WTC11 (cell line): Measurements from ENCODE around the gene IL17RA. TPM values are rescaled to one million over a fixed set of nuclear protein-coding genes. Genes with fewer than 3 reads are reported as not detected.
"Not testable (repeated sequence)": the region's sequence is repeated elsewhere in the genome, so short reads cannot be mapped to it uniquely, and the experiment has no call there.

Experiments used
- ATAC-seq: fragments of 200-7000 bp; cut with Tn5 transposase; 2 replicates; pipeline ENCODE4 v1.10.0; 2021; ENCODE audit warnings: mild to moderate bottlenecking, moderate library complexity
- CTCF ChIA-PET: fragments of 300-600 bp; sonication (Branson Sonifier 250); formaldehyde crosslinking; loops from one replicate; lab custom pipeline; 2021; ENCODE audit warnings: antibody characterized with exemption; lab: Charles Lee
- POLR2A ChIA-PET: fragments of 350-600 bp; sonication (Branson Sonifier 250); formaldehyde crosslinking; loops from one replicate; lab custom pipeline; 2021; ENCODE audit warnings: antibody characterized with exemption; lab: Charles Lee
- DNase-seq: peaks from one replicate; pipeline ENCODE4 v3.0.0; 2021; ENCODE audit warnings: low spot score
- H3K27ac Mint-ChIP-seq: 2 replicates; pipeline ENCODE4 v1.8.0; 2021; ENCODE audit warnings: mixed read lengths
- H3K27me3 Mint-ChIP-seq: 2 replicates; pipeline ENCODE4 v1.8.0; 2021; ENCODE audit warnings: low read depth, mild to moderate bottlenecking, moderate library complexity, mixed read lengths
- H3K36me3 Mint-ChIP-seq: 2 replicates; pipeline ENCODE4 v1.8.0; 2021; ENCODE audit warnings: mixed read lengths
- H3K4me1 Mint-ChIP-seq: 2 replicates; pipeline ENCODE4 v1.8.0; 2022; ENCODE audit warnings: mixed read lengths
- H3K4me3 Mint-ChIP-seq: 2 replicates; pipeline ENCODE4 v1.8.0; 2021; ENCODE audit warnings: mild to moderate bottlenecking, moderate library complexity, mixed read lengths
- H3K9me3 Mint-ChIP-seq: 2 replicates; pipeline ENCODE4 v1.8.0; 2021; ENCODE audit warnings: mixed read lengths
- ATF1 ChIP-seq: sonication (generic); formaldehyde crosslinking; IDR thresholded peaks from 2 replicates; pipeline ENCODE4 v1.8.1; 2023; ENCODE audit warnings: mild to moderate bottlenecking, moderate library complexity, missing genetic modification reagents
- E2F5 ChIP-seq: sonication (generic); formaldehyde crosslinking; IDR thresholded peaks from 2 replicates; pipeline ENCODE4 v1.8.1; 2022; ENCODE audit warnings: mild to moderate bottlenecking, moderate library complexity, missing genetic modification reagents
- FOXK1 ChIP-seq: sonication (generic); formaldehyde crosslinking; IDR thresholded peaks from 2 replicates; pipeline ENCODE4 v1.8.0; 2022; ENCODE audit warnings: mild to moderate bottlenecking, moderate library complexity, missing genetic modification reagents
- NFATC4 ChIP-seq: fragments of 250-450 bp; sonication (Bioruptor Pico); IDR thresholded peaks from 2 replicates; pipeline ENCODE4 v1.9.0; 2021; ENCODE audit warnings: mild to moderate bottlenecking
- PREB ChIP-seq: sonication (generic); formaldehyde crosslinking; IDR thresholded peaks from 2 replicates; pipeline ENCODE4 v1.8.1; 2022; ENCODE audit warnings: mild to moderate bottlenecking, missing genetic modification reagents, moderate library complexity, borderline replicate concordance
- SOX15 ChIP-seq: fragments of 250-450 bp; sonication (Bioruptor Pico); IDR thresholded peaks from 2 replicates; pipeline ENCODE4 v1.9.0; 2021; ENCODE audit warnings: mild to moderate bottlenecking
- TP53 ChIP-seq: sonication (generic); formaldehyde crosslinking; IDR thresholded peaks from 2 replicates; pipeline ENCODE4 v1.8.1; 2023; ENCODE audit warnings: mild to moderate bottlenecking, missing genetic modification reagents
- ZNF138 ChIP-seq: sonication (generic); formaldehyde crosslinking; conservative IDR thresholded peaks from 2 replicates; pipeline ENCODE4 v1.8.1; 2022; ENCODE audit warnings: mild to moderate bottlenecking, moderate library complexity, missing genetic modification reagents
- ZNF416 ChIP-seq: fragments of 250-450 bp; sonication (Bioruptor Pico); IDR thresholded peaks from 2 replicates; pipeline ENCODE4 v1.9.0; 2021; ENCODE audit warnings: mild to moderate bottlenecking, inconsistent platforms
- total RNA-seq: library from RNA; stranded (reverse); gene quantifications from 3 replicates; pipeline ENCODE4 v1.2.3, GENCODE V29; 2021
- TF ChIP-seq, protein P1 (sequence below): sonication (generic); formaldehyde crosslinking; IDR thresholded peaks from 2 replicates; pipeline ENCODE4 v1.8.1; 2023; ENCODE audit warnings: mild to moderate bottlenecking, missing genetic modification reagents, borderline replicate concordance
- TF ChIP-seq, protein P2 (sequence below): sonication (generic); formaldehyde crosslinking; IDR thresholded peaks from 2 replicates; pipeline ENCODE4 v1.8.0; 2022; ENCODE audit warnings: mild to moderate bottlenecking, missing genetic modification reagents

IL17RA gene
- total RNA-seq, 1 experiment from 2014 or later, result 7.9 TPM

- DNase-seq (no peak), ATAC-seq (no peak)
- POLR2A ChIA-PET, result no interaction called here
- H3K27me3 Mint-ChIP-seq, result peaks cover 30% of the 10 kb centered on the region
- H3K4me1 Mint-ChIP-seq, result no peaks in the 10 kb centered on the region
- peaks cover 13% of the 10 kb centered on the region; the same call in 1 of the 2 replicates for H3K36me3 Mint-ChIP-seq
- H3K4me3 Mint-ChIP-seq, result no peak overlapping the region
- TF ChIP-seq, protein P1, sequence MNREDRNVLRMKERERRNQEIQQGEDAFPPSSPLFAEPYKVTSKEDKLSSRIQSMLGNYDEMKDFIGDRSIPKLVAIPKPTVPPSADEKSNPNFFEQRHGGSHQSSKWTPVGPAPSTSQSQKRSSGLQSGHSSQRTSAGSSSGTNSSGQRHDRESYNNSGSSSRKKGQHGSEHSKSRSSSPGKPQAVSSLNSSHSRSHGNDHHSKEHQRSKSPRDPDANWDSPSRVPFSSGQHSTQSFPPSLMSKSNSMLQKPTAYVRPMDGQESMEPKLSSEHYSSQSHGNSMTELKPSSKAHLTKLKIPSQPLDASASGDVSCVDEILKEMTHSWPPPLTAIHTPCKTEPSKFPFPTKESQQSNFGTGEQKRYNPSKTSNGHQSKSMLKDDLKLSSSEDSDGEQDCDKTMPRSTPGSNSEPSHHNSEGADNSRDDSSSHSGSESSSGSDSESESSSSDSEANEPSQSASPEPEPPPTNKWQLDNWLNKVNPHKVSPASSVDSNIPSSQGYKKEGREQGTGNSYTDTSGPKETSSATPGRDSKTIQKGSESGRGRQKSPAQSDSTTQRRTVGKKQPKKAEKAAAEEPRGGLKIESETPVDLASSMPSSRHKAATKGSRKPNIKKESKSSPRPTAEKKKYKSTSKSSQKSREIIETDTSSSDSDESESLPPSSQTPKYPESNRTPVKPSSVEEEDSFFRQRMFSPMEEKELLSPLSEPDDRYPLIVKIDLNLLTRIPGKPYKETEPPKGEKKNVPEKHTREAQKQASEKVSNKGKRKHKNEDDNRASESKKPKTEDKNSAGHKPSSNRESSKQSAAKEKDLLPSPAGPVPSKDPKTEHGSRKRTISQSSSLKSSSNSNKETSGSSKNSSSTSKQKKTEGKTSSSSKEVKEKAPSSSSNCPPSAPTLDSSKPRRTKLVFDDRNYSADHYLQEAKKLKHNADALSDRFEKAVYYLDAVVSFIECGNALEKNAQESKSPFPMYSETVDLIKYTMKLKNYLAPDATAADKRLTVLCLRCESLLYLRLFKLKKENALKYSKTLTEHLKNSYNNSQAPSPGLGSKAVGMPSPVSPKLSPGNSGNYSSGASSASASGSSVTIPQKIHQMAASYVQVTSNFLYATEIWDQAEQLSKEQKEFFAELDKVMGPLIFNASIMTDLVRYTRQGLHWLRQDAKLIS (CRISPR knock-in tag), result no peak
- TF ChIP-seq, protein P2, sequence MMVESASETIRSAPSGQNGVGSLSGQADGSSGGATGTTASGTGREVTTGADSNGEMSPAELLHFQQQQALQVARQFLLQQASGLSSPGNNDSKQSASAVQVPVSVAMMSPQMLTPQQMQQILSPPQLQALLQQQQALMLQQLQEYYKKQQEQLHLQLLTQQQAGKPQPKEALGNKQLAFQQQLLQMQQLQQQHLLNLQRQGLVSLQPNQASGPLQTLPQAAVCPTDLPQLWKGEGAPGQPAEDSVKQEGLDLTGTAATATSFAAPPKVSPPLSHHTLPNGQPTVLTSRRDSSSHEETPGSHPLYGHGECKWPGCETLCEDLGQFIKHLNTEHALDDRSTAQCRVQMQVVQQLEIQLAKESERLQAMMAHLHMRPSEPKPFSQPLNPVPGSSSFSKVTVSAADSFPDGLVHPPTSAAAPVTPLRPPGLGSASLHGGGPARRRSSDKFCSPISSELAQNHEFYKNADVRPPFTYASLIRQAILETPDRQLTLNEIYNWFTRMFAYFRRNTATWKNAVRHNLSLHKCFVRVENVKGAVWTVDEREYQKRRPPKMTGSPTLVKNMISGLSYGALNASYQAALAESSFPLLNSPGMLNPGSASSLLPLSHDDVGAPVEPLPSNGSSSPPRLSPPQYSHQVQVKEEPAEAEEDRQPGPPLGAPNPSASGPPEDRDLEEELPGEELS (CRISPR knock-in tag), result no peak
- no peak for TF ChIP-seq E2F5 (CRISPR knock-in tag)
- peaks cover 38% of the 10 kb centered on the region for H3K9me3 Mint-ChIP-seq
- CTCF ChIA-PET, result interaction anchor here (1.0 kb wide), 1 partner anchor 23 kb away, joined by 3 read pairs; no protein-coding TSS in a partner anchor
- no peak overlapping the region for H3K27ac Mint-ChIP-seq
Measured at GRCh38 chr22:17035246-17035645, 49.6 kb upstream of the IL17RA start.

DNA sequence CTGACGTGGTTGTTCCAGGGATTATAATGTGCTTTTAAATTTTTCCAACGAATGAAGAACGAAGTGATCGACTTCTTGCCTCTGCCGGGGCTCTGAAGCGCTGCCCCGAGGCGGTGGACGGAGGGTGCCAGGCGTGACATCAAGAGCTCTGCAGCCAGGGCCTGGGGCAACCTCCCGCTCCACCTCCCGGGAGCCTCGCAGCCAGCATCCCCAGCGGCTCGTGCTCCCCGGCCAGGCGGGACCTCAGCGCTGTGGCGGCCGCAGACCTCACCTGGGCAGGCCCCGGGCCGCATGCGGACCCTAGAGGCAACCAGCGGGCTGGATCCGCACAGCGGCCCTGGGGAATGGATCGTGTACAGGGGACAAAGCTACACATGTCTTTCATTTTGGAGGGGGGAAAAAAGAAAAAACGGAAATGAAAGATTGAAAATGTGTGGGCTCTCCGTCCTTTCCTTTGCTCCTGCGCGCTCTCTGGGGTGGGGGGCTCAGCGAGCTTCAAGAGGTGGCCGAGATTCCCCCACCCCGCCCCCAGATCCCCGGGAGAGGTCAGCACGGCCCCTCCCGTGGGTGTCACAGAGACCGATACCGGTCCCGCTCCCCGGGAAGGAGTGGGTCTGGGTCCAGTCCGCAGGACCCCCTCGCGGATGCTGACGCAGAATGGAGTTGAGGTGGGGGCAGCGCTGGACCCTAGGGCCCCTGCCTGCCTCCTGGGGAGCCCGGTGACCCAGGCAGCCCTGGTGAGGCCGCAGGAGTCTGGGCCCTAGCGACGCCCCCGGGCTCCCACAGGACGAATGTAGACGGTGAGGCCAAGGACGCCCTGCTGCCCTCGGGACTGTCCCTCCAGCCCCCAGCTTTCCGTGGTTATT is 48.6 kb upstream of the IL17RA start:
- Mint-ChIP-seq H3K9me3 (peaks cover 31% of the 10 kb centered on the region), H3K27me3 (peaks cover 26% of the 10 kb centered on the region), H3K36me3 (peaks cover 13% of the 10 kb centered on the region; the same call in 1 of the 2 replicates)
- ATAC-seq, result peak; percentile 58
- H3K27ac Mint-ChIP-seq, DNase-seq, H3K4me1 Mint-ChIP-seq, H3K4me3 Mint-ChIP-seq, POLR2A ChIA-PET: not testable (repeated sequence)
- CTCF ChIA-PET, result interaction anchor here (1.0 kb wide), 1 partner anchor 22 kb away, joined by 3 read pairs; no protein-coding TSS in a partner anchor

GRCh38 chr22:17036842-17037711 is 47.7 kb upstream of the IL17RA start:
- ATAC-seq, result peak; percentile 71
- H3K27ac Mint-ChIP-seq, H3K4me1 Mint-ChIP-seq, H3K4me3 Mint-ChIP-seq, POLR2A ChIA-PET, DNase-seq, CTCF ChIA-PET: not testable (repeated sequence)
- Mint-ChIP-seq H3K27me3 (peaks cover 26% of the 10 kb centered on the region), H3K9me3 (peaks cover 34% of the 10 kb centered on the region), H3K36me3 (peaks cover 13% of the 10 kb centered on the region; the same call in 1 of the 2 replicates)

- Mint-ChIP-seq H3K36me3 (no peaks in the 10 kb centered on the region; the same call in 1 of the 2 replicates), H3K4me3 (no peak overlapping the region), H3K27me3 (peaks cover 7% of the 10 kb centered on the region), H3K9me3 (peaks cover 36% of the 10 kb centered on the region), H3K27ac (no peak overlapping the region), H3K4me1 (no peaks in the 10 kb centered on the region)
- ATAC-seq (no peak), DNase-seq (no peak)
- CTCF ChIA-PET, result interaction anchor here (2.9 kb wide), 1 partner anchor 15 kb away, joined by 9 read pairs; no protein-coding TSS in a partner anchor
- POLR2A ChIA-PET, result no interaction called here
- TF ChIP-seq ZNF416 (no peak), ATF1 (no peak), ZNF138 (no peak), SOX15 (CRISPR knock-in tag) (no peak), PREB (no peak), FOXK1 (CRISPR knock-in tag) (no peak), NFATC4 (no peak), E2F5 (CRISPR knock-in tag) (no peak), TP53 (CRISPR knock-in tag) (no peak)
Measured at GRCh38 chr22:17043521-17043920, 41.3 kb upstream of the IL17RA start.
